ENCODE data around the gene NLRP3.
"Not testable (repeated sequence)": the region's sequence is repeated elsewhere in the genome, so short reads cannot be mapped to it uniquely, and the experiment has no call there.

The NLRP3 gene

DNA sequence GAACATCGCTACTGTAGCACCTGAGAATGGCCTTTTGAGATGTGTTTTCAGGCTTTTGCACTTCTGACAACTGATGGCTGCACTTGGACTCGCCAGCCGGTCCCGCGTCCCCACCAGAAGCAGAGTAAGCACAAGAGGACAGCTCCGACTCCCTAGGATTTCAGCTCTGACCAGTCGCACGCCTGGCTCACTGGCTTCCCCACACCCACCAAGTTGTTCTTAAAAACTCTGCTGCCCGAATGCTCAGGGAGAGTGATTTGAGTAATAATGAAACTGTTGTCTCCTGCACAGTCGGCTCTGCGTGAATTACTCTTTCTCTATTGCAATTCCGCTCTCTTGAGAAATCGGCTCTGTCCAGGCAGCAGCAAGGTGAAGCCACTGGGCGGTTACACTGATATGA, 40.2 kb upstream of the NLRP3 start:
- DNase-seq (ENCODE audit: insufficient read length, low spot score) (no peak), FAIRE-seq (no peak)
- TF ChIP-seq POLR2A (IDR thresholded peaks at IDR 0.05; ENCODE audit: low read depth, low read length) (no peak), TAF1 (IDR thresholded peaks at IDR 0.05; ENCODE audit: low read depth, low read length) (no peak), PAX5 (IDR thresholded peaks at IDR 0.05; ENCODE audit: insufficient read depth, low read length, severe bottlenecking) (no peak), POLR2AphosphoS5 (IDR thresholded peaks at IDR 0.05; ENCODE audit: low read depth, low read length) (no peak), SPI1 (IDR thresholded peaks at IDR 0.05; ENCODE audit: low read depth, low read length) (no peak), POU2F2 (IDR thresholded peaks at IDR 0.05; ENCODE audit: low read depth, low read length) (no peak)

DNA sequence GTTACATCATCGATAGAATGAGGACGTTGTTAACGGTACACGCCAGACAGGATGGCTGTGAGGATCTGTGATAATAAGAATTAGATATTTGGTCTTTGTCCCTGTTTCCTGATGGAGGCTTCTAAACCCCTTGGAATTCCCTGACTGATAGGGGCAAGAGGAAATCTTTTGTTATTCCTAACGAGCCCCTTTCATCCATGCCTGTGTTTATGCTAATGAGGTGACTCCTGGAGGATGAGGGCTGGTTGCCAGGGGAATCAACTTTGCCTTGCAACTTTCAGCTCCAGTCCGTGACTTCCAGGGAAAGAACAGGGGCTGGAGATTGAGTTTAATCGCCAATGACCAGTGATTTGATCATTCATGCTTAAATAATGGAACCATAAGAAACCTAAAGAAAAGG, 39.3 kb upstream of the NLRP3 start:
- DNase-seq (ENCODE audit: insufficient read length, low spot score) (no peak), FAIRE-seq (no peak)
- TF ChIP-seq POLR2AphosphoS5 (IDR thresholded peaks at IDR 0.05; ENCODE audit: low read depth, low read length) (no peak), POLR2A (IDR thresholded peaks at IDR 0.05; ENCODE audit: low read depth, low read length) (no peak), POU2F2 (IDR thresholded peaks at IDR 0.05; ENCODE audit: low read depth, low read length) (no peak), PAX5 (IDR thresholded peaks at IDR 0.05; ENCODE audit: insufficient read depth, low read length, severe bottlenecking) (no peak), SPI1 (IDR thresholded peaks at IDR 0.05; ENCODE audit: low read depth, low read length) (no peak), TAF1 (IDR thresholded peaks at IDR 0.05; ENCODE audit: low read depth, low read length) (no peak)

DNA sequence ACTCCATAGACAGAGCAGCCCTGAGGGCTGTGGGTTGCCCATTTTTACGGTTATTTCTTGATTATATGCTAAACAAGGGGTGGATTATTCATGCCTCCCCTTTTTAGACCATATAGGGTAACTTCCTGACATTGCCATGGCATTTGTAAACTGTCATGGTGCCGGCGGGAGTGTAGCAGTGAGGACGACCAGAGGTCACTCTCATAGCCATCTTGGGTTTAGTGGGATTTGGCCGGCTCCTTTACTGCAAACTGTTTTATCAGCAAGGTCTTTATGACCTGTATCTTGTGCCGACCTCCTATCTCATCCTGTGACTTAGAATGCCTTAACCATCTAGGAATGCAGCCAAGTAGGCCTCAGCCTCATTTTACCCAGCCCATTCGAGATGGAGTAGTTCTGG, 38.3 kb upstream of the NLRP3 start:
- DNase-seq (ENCODE audit: insufficient read length, low spot score); FAIRE-seq: not testable (repeated sequence)

DNA sequence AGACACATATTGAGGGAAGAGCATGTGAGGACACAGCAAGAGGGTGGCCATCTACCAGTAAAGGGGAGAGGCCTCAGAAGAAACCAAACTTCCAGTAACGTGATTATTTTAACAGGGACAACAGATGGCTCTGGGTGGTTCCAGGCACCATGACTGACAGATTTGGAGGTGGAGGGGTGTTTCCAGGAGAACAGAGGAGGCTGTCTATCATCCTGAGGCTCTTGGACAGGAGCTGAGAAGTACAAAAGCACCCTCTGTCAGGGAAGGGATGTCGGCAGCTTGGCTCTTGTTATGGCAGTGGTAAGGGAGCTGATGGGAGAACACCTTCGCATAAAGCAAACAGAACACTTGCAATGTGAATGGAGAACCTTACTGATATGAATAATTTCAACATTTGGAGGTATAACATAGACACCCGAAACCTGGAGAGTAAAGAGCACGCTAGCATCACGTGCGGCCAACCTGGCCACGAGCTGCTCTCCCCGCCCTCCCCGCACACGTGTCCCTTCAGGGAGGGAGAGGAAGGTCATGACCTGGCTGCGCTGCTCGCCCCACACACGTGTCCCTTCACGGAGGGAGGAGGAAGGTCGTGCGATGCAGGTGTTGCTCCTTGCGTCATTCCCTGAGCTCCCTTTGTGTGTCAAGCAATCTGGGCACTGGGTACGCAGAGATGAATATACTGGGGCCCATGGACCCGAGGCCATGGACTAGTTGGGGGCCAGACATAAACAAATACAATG, 37.5 kb upstream of the NLRP3 start:
- no peak for FAIRE-seq
- TF ChIP-seq POU2F2 (IDR thresholded peaks at IDR 0.05; ENCODE audit: low read depth, low read length): no peak
- no peak for TF ChIP-seq TAF1 (IDR thresholded peaks at IDR 0.05; ENCODE audit: low read depth, low read length)
- no peak for TF ChIP-seq POLR2A (IDR thresholded peaks at IDR 0.05; ENCODE audit: low read depth, low read length)
- no peak for TF ChIP-seq SPI1 (IDR thresholded peaks at IDR 0.05; ENCODE audit: low read depth, low read length)
- TF ChIP-seq POLR2AphosphoS5 (IDR thresholded peaks at IDR 0.05; ENCODE audit: low read depth, low read length): no peak
- no peak for DNase-seq (ENCODE audit: insufficient read length, low spot score)

DNA sequence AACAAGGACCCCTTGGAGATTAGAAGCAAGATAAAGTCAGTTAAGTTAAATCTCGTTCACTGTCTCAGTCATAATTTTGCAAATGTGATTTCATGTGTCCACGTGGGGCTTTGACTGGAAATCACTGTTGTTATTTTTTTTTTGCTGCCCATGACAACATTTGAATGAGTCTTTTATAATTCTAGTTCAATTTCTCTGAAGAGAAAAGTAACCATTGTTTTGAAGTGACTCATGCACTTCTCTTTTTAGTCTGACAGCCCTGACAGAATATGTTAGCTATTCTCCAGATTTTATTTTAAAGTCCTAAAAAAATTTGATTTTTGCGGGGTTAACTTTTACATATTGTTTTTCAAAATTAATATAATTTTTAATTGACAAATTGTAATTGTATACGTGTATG, 30.7 kb upstream of the NLRP3 start:
- FAIRE-seq (no peak), DNase-seq (ENCODE audit: insufficient read length, low spot score) (no peak)
- TF ChIP-seq SPI1 (IDR thresholded peaks at IDR 0.05; ENCODE audit: low read depth, low read length): peak; percentile 51
- no peak for TF ChIP-seq POLR2AphosphoS5 (IDR thresholded peaks at IDR 0.05; ENCODE audit: low read depth, low read length)
- TF ChIP-seq POU2F2 (IDR thresholded peaks at IDR 0.05; ENCODE audit: low read depth, low read length): no peak

DNA sequence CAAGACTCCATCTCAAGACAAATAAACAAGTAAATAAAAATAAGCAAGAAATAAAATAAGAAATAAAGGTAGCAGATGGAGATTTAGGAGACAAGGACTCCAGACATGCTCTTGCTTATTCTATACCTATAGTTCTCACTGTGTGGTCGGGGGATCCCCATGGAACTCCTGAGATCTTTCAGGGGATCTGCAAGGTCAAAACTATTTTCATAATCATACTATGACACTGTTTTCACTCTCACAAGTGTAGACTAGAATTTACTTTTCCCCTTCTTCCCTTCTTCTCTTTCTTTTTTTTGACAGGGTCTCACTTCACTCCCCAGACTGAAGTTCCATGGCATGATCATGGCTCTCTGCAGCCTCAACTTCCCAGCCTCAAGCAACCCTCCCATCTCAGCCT, 29.8 kb upstream of the NLRP3 start:
- TF ChIP-seq TAF1 (IDR thresholded peaks at IDR 0.05; ENCODE audit: low read depth, low read length) (no peak), PAX5 (IDR thresholded peaks at IDR 0.05; ENCODE audit: insufficient read depth, low read length, severe bottlenecking) (no peak), SPI1 (IDR thresholded peaks at IDR 0.05; ENCODE audit: low read depth, low read length) (no peak), POU2F2 (IDR thresholded peaks at IDR 0.05; ENCODE audit: low read depth, low read length) (no peak), POLR2A (IDR thresholded peaks at IDR 0.05; ENCODE audit: low read depth, low read length) (no peak), POLR2AphosphoS5 (IDR thresholded peaks at IDR 0.05; ENCODE audit: low read depth, low read length) (no peak)
- no peak for FAIRE-seq
- no peak for DNase-seq (ENCODE audit: insufficient read length, low spot score)

DNA sequence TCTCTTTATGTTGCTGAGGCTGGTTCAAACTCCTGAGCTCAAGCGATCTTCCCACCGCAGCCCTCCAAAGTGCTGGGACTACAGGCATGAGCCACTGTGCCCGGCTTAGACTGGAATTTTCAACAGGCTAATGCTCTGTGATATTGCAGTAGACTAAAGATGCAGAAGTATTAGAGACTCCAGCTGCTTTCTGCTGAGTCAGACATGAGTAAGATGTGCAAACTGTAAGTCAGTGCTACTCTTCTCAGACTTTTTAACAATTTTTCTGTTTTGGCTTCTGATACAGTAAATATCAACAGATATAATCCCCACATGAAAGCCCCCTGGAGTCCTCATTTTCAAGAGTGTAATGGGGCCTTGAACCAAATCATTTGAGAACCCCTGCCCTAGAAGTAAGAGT, 29.3 kb upstream of the NLRP3 start:
- FAIRE-seq: no peak
- TF ChIP-seq POLR2AphosphoS5 (IDR thresholded peaks at IDR 0.05; ENCODE audit: low read depth, low read length): no peak
- no peak for TF ChIP-seq TAF1 (IDR thresholded peaks at IDR 0.05; ENCODE audit: low read depth, low read length)
- TF ChIP-seq POLR2A (IDR thresholded peaks at IDR 0.05; ENCODE audit: low read depth, low read length): no peak
- no peak for TF ChIP-seq SPI1 (IDR thresholded peaks at IDR 0.05; ENCODE audit: low read depth, low read length)
- TF ChIP-seq PAX5 (IDR thresholded peaks at IDR 0.05; ENCODE audit: insufficient read depth, low read length, severe bottlenecking): no peak
- no peak for TF ChIP-seq POU2F2 (IDR thresholded peaks at IDR 0.05; ENCODE audit: low read depth, low read length)
- no peak for DNase-seq (ENCODE audit: insufficient read length, low spot score)

DNA sequence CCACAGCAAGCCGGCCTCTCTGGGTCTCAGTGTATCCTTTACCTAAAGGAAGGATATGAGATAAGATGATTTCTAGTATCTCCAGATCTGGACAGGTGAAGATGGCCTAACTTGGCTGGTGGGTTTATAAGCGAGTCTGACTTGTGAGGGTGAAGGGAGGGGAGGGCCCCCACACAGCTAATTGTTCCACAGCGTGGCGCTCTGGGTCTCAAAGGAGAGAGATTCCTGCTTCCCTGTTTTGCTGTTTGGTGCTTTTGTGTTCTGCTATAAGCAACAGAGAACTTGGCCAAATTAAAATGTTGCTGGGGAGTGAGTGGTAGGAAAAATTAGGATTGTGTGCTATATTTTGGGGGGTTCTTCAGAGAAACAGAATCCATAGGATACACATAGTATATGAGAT, 28.9 kb upstream of the NLRP3 start:
- TF ChIP-seq POLR2AphosphoS5 (IDR thresholded peaks at IDR 0.05; ENCODE audit: low read depth, low read length) (no peak), POU2F2 (IDR thresholded peaks at IDR 0.05; ENCODE audit: low read depth, low read length) (no peak), SPI1 (IDR thresholded peaks at IDR 0.05; ENCODE audit: low read depth, low read length) (no peak), TAF1 (IDR thresholded peaks at IDR 0.05; ENCODE audit: low read depth, low read length) (no peak), PAX5 (IDR thresholded peaks at IDR 0.05; ENCODE audit: insufficient read depth, low read length, severe bottlenecking) (no peak), POLR2A (IDR thresholded peaks at IDR 0.05; ENCODE audit: low read depth, low read length) (no peak)
- DNase-seq (ENCODE audit: insufficient read length, low spot score): no peak
- FAIRE-seq: no peak

DNA sequence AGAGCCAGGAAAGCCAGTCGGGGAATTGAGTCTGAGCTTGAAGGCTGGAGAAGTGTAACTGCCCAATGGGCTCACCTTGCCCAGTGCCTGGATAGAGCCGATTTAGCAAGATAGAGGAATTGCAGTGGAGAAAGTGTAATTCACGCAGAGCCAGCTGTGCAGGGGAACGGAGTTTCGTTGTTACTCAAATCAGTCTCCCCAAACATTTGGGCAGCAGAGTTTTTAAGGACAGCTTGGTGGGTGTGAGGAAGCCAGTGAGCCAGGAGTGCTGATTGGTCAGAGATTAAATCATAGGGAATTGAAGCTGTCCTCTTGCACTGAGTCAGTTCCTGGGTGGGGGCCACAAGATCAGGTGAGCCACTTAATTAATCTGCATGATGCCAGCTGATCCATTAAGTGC, 28.4 kb upstream of the NLRP3 start:
- no peak for FAIRE-seq
- DNase-seq (ENCODE audit: insufficient read length, low spot score): no peak
- TF ChIP-seq POLR2A (IDR thresholded peaks at IDR 0.05; ENCODE audit: low read depth, low read length) (no peak), PAX5 (IDR thresholded peaks at IDR 0.05; ENCODE audit: insufficient read depth, low read length, severe bottlenecking) (no peak), POU2F2 (IDR thresholded peaks at IDR 0.05; ENCODE audit: low read depth, low read length) (no peak), POLR2AphosphoS5 (IDR thresholded peaks at IDR 0.05; ENCODE audit: low read depth, low read length) (no peak), TAF1 (IDR thresholded peaks at IDR 0.05; ENCODE audit: low read depth, low read length) (no peak), SPI1 (IDR thresholded peaks at IDR 0.05; ENCODE audit: low read depth, low read length) (no peak)

DNA sequence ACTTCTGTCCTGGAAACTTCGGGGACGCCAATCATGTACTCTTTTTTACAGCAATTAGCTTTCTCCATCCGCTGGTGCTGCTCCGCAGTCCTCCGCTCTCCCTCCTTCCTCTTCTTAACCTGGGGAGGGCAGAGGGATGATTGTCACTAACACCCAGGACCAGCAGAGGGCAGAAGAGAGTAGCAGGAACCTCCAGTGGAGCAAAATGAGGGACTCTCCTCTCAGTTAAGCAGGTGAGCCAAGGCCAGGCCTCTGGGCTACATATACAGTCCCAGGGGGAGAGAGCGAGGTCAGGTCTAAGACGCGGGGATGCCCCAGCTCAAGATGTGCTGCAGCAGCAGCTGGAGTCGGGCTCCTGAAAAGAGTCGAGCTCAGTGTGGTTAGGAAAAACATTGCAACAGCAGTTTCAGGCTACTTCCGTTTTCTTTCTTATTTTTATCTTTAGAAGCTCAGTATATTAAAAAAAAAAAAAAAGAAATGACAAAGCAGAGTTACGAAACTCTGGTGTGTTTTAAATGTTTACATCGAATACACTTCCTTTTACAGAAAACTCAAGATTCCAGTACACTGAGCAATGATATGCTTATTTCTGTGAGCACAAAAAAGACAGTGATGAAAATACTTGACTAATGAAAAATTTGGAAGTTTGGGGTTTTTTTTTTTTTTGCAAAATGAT, 25.7 kb upstream of the NLRP3 start:
- FAIRE-seq (peak; percentile 88), DNase-seq (ENCODE audit: insufficient read length, low spot score) (peak; percentile 59)

More for the DNA sequence above, 25.7 kb upstream of the NLRP3 start:
- TF ChIP-seq POU2F2 (IDR thresholded peaks at IDR 0.05; ENCODE audit: low read depth, low read length): no peak
- TF ChIP-seq SPI1 (IDR thresholded peaks at IDR 0.05; ENCODE audit: low read depth, low read length): peak; percentile 47; the same call in 1 of the 2 replicates
- TF ChIP-seq PAX5 (IDR thresholded peaks at IDR 0.05; ENCODE audit: insufficient read depth, low read length, severe bottlenecking): peak; percentile 9
